ENCODE results near the gene NUDT8.

DNA sequence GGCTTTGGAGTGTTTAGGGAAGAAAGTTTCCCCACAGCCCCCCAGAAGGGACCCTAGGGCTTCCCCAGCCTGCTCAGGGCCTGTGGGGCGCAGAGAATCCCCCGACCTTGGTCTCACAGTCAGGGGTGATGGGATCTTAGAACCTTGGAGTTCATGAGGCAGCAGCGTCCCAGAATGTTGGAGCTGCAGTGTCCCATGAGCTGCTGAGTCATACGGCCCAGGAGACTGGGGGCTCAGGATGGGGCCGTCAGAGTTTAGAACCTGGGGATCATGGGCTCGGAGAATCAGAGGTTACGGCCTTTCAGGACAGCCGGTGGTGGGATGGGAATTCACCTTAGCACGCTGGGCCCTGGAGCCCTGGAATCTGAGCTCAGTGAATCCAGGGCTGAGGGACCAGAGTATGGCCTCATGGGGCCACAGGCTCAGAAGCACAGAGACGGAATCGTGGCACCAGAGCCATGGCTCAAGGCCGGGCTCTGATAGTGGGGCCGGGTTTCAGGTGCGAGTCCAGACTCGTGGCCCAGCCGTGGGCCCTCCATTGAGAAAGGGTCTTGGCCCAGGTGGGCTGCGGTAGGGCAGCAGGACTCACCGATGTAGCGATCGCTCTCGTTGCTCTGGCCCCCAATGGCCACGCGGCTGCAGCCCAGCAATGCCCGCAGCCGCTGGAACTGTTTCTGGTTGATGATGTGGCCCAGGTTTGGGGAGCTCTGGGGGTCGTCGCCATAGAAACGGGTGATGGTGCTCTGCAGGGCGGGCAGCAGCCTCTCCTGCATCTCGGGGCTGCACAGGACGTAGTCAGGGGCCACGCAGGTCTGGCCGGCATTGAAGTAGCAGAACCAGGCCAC lies 35.2 kb upstream of the NUDT8 start:
- TF ChIP-seq, protein P1, sequence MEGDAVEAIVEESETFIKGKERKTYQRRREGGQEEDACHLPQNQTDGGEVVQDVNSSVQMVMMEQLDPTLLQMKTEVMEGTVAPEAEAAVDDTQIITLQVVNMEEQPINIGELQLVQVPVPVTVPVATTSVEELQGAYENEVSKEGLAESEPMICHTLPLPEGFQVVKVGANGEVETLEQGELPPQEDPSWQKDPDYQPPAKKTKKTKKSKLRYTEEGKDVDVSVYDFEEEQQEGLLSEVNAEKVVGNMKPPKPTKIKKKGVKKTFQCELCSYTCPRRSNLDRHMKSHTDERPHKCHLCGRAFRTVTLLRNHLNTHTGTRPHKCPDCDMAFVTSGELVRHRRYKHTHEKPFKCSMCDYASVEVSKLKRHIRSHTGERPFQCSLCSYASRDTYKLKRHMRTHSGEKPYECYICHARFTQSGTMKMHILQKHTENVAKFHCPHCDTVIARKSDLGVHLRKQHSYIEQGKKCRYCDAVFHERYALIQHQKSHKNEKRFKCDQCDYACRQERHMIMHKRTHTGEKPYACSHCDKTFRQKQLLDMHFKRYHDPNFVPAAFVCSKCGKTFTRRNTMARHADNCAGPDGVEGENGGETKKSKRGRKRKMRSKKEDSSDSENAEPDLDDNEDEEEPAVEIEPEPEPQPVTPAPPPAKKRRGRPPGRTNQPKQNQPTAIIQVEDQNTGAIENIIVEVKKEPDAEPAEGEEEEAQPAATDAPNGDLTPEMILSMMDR (IDR thresholded peaks at IDR 0.05), result no peak
- no peak for TF ChIP-seq POLR2A (IDR thresholded peaks at IDR 0.05)
